Suprapubic skin (tissue), 4 donors: ENCODE results near the gene LZIC. TPM values are rescaled to one million over a fixed set of nuclear protein-coding genes. Genes with fewer than 3 reads are reported as not detected.

Source experiments
- DNase-seq, 2 donors: peaks; one replicate each; pipeline ENCODE4 v3.0.0-alpha.2; 2019; ENCODE audit warnings: low spot score in 2 of 2
- H3K27ac ChIP-seq: fragments of 200-600 bp; sonication (generic); one replicate; pipeline ENCODE4 v1.5.1; 2019
- H3K27me3 ChIP-seq: fragments of 200-600 bp; sonication (generic); one replicate; pipeline ENCODE4 v1.5.1; 2019
- H3K36me3 ChIP-seq: fragments of 200-600 bp; sonication (generic); one replicate; pipeline ENCODE4 v1.5.1; 2019
- H3K4me1 ChIP-seq: fragments of 200-600 bp; sonication (generic); one replicate; pipeline ENCODE4 v1.5.1; 2019
- H3K4me3 ChIP-seq: fragments of 200-600 bp; sonication (generic); one replicate; pipeline ENCODE4 v1.5.1; 2019; ENCODE audit warnings: mild to moderate bottlenecking
- H3K9me3 ChIP-seq: fragments of 200-600 bp; sonication (generic); one replicate; pipeline ENCODE4 v1.5.1; 2019
- EP300 ChIP-seq: sonication (generic); formaldehyde crosslinking; IDR thresholded peaks from one replicate; pipeline ENCODE4 v1.6.1; 2017; ENCODE audit warnings: antibody characterized with exemption
- POLR2A ChIP-seq, 2 donors: fragments of 450-650 bp; IDR thresholded peaks; one replicate each; pipeline ENCODE4 v1.6.1; 2017; ENCODE audit warnings: antibody characterized with exemption in 2 of 2, mild to moderate bottlenecking in 2 of 2, moderate library complexity in 2 of 2
- POLR2AphosphoS5 ChIP-seq, 3 donors: sonication (generic); formaldehyde crosslinking; IDR thresholded peaks; one replicate each; pipeline ENCODE4 v1.6.1; 2017; ENCODE audit warnings: antibody characterized with exemption in 3 of 3
- WGBS: methylation state at CpG from one replicate; pipeline ENCODE4 v1.1.5; 2018; 5-methylcytosine and 5-hydroxymethylcytosine counted together
- total RNA-seq, 4 donors: library from RNA; depleted of rRNA; stranded (reverse); fragments of >200 nt; gene quantifications; one replicate each; pipeline ENCODE4 v1.1.0, GENCODE V29; 2016
- TF ChIP-seq, protein P1 (sequence below), 2 donors: fragments of 200-600 bp in 1 of 2; fragments of 450-650 bp in 1 of 2; sonication (generic) in 1 of 2; IDR thresholded peaks; one replicate each; pipeline ENCODE4 v1.5.1; 2016 to 2019; ENCODE audit warnings: antibody characterized with exemption in 2 of 2, mild to moderate bottlenecking in 1 of 2, moderate library complexity in 1 of 2

Gene LZIC
- total RNA-seq, 4 donors from 2014 or later, result 19.8 to 33.4 (median 23.5) TPM

DNA sequence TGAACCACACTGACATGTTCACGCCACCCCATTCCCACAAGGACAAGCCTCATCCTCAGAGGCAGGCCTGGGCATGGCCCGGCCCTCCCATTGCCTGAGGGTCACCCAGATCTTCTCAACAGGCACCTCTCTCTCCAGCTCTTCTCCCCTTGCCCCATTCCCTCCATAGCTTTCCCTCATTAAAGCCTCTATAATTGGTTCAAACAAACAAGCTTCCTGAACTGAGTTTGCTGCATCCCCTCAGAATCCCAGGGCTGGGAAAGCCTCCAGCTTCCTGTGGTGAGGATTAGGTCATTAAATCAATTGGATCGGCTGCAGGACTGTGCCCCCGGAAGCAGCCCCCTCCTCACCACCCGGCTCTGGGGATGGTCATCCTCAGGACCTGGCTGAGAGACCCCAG lies 52.0 kb downstream of the LZIC start:
- Histone ChIP-seq H3K27me3 (no peaks in the 10 kb centered on the region), H3K27ac (peak overlapping the region; percentile 94), H3K36me3 (peaks cover 5% of the 10 kb centered on the region), H3K9me3 (no peaks in the 10 kb centered on the region), H3K4me1 (peaks cover 87% of the 10 kb centered on the region), H3K4me3 (peak overlapping the region; percentile 6)
- DNase-seq, result no peak
- WGBS, result 38% methylated on average over 5 of the region's 5 CpGs
- TF ChIP-seq, protein P1, sequence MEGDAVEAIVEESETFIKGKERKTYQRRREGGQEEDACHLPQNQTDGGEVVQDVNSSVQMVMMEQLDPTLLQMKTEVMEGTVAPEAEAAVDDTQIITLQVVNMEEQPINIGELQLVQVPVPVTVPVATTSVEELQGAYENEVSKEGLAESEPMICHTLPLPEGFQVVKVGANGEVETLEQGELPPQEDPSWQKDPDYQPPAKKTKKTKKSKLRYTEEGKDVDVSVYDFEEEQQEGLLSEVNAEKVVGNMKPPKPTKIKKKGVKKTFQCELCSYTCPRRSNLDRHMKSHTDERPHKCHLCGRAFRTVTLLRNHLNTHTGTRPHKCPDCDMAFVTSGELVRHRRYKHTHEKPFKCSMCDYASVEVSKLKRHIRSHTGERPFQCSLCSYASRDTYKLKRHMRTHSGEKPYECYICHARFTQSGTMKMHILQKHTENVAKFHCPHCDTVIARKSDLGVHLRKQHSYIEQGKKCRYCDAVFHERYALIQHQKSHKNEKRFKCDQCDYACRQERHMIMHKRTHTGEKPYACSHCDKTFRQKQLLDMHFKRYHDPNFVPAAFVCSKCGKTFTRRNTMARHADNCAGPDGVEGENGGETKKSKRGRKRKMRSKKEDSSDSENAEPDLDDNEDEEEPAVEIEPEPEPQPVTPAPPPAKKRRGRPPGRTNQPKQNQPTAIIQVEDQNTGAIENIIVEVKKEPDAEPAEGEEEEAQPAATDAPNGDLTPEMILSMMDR (IDR thresholded peaks at IDR 0.05), result no peak
- TF ChIP-seq POLR2AphosphoS5 (IDR thresholded peaks at IDR 0.05), result peak in 1 of 3 donors; percentile 30

DNA sequence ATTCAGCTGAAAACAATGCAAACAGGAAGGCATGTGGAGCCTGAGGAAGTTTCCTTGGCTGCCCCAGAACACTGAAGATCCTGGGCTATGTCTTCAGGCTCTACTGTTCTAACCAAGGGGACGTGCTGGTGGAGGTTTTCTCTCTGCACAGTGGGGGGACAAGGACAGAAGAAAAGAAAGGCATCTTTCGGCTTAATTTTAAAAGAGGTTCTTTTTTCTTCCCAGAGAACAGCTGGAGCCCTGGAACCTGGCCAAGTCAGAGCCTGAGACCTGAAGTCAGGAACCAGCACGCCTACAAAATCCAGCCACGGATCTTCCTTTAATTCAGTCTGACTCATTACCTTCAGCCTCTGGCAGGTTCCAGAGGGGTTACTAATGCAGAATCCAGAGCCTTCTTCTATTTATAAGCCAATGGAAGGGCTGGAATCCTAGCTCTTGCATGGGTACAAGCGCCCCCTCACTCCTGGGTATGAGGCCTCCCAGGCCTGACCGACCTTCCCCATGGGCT lies 52.9 kb downstream of the LZIC start:
- 21% methylated on average over 6 of the region's 6 CpGs for WGBS
- Histone ChIP-seq H3K27ac (peak overlapping the region; percentile 94), H3K4me3 (no peak overlapping the region), H3K9me3 (no peaks in the 10 kb centered on the region), H3K27me3 (no peaks in the 10 kb centered on the region), H3K36me3 (peaks cover 9% of the 10 kb centered on the region), H3K4me1 (peaks cover 88% of the 10 kb centered on the region)
- TF ChIP-seq POLR2AphosphoS5 (IDR thresholded peaks at IDR 0.05) (no peak), POLR2A (IDR thresholded peaks at IDR 0.05) (no peak), EP300 (no peak)
- TF ChIP-seq, protein P1 (IDR thresholded peaks at IDR 0.05), result no peak
- DNase-seq, result no peak

DNA sequence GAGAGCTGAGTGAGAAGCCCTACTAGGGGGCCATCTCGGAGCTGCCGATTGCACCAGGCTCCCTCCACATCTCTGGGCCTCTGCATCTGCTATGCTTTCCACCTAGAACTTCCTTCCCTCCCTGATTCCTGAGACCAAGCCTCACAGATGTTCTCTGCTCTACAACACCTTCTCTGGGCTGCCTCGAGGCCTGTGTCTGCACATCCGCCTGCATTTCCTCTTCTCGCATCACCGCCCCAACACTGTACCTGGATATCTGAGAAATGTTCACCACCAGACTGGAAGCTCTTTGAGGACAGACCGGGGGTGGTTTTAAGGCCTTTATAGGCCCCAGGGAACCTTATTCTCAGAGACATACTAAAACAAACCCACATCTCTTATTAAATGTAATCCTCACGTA lies 53.8 kb downstream of the LZIC start:
- no peak for DNase-seq
- H3K27ac ChIP-seq, result peak overlapping the region; percentile 94
- H3K27me3 ChIP-seq, result no peaks in the 10 kb centered on the region
- WGBS, result 78% methylated on average over 8 of the region's 8 CpGs
- TF ChIP-seq POLR2AphosphoS5 (IDR thresholded peaks at IDR 0.05) (no peak), POLR2A (IDR thresholded peaks at IDR 0.05) (no peak), EP300 (no peak)
- TF ChIP-seq, protein P1 (IDR thresholded peaks at IDR 0.05), result no peak
- H3K36me3 ChIP-seq, result peaks cover 9% of the 10 kb centered on the region
- H3K9me3 ChIP-seq, result no peaks in the 10 kb centered on the region
- H3K4me3 ChIP-seq, result no peak overlapping the region
- H3K4me1 ChIP-seq, result peaks cover 81% of the 10 kb centered on the region

DNA sequence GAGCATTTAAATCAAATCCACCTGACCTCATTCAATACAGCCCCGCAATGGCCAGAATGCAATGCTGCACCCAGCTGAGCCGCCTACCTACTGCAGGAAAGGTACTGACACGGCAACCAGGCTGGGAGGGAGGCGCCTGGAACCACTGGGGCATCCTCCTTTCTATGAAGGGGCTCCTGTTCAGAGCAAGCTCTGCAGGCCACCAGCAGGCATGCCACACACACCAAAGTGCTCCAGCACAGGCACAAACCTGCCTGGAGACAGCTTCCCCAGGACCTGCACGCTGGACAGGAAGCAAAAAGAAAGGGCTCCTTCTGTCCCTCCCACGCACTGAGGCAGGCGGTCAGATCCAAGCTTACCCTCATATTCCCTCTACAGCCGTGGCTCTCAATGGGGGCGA lies 54.3 kb downstream of the LZIC start:
- TF ChIP-seq POLR2A (IDR thresholded peaks at IDR 0.05), result no peak
- TF ChIP-seq EP300, result no peak
- TF ChIP-seq POLR2AphosphoS5 (IDR thresholded peaks at IDR 0.05), result no peak
- TF ChIP-seq, protein P1 (IDR thresholded peaks at IDR 0.05), result no peak
- no peaks in the 10 kb centered on the region for H3K9me3 ChIP-seq
- H3K4me3 ChIP-seq, result no peak overlapping the region
- peak overlapping the region; percentile 94 for H3K27ac ChIP-seq
- peaks cover 9% of the 10 kb centered on the region for H3K36me3 ChIP-seq
- WGBS, result 91% methylated on average over 4 of the region's 9 CpGs
- H3K4me1 ChIP-seq, result peaks cover 81% of the 10 kb centered on the region
- H3K27me3 ChIP-seq, result no peaks in the 10 kb centered on the region
- no peak for DNase-seq

DNA sequence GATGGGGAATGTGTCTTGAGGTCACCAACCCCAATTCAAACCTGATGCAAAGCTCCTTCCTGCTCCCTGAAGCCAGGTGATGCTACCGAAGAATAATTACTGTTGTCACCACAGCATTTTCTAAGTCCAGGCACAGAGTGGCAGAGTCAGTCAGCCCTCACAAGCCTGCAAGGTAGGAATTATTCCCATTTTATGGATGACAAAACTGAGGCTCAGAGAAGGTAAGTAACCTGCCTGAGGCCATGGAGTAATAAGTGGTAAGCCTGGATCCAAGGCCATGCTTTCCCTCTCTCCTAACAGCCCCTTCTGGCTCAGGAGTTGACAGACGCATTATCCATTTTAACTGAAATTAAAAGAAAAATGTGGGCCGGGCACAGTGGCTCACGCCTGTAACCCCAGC lies 56.1 kb downstream of the LZIC start:
- peaks cover 74% of the 10 kb centered on the region for H3K4me1 ChIP-seq
- 100% methylated on average over 4 of the region's 4 CpGs for WGBS
- no peak overlapping the region for H3K4me3 ChIP-seq
- no peaks in the 10 kb centered on the region for H3K9me3 ChIP-seq
- H3K36me3 ChIP-seq, result peaks cover 26% of the 10 kb centered on the region
- DNase-seq, result no peak
- H3K27ac ChIP-seq, result peak overlapping the region; percentile 59
- no peaks in the 10 kb centered on the region for H3K27me3 ChIP-seq
- TF ChIP-seq POLR2A (IDR thresholded peaks at IDR 0.05) (no peak), POLR2AphosphoS5 (IDR thresholded peaks at IDR 0.05) (no peak), EP300 (no peak)
- TF ChIP-seq, protein P1 (IDR thresholded peaks at IDR 0.05), result no peak
